RWPE1 (cell line): ENCODE results near the gene ALG14.

Experiments used
- CTCF ChIA-PET: fragments of 350-600 bp; sonication (Branson Sonifier 250); formaldehyde crosslinking; extraction: SDS; loops from one replicate; lab custom pipeline; 2021; lab: Yijun Ruan, JAX
- POLR2A ChIA-PET: fragments of 400-600 bp; formaldehyde crosslinking; extraction: SDS; loops from one replicate; lab custom pipeline; 2020; ENCODE audit warnings: antibody characterized with exemption; ENCODE audit not compliant: low non-redundant PET; lab: Yijun Ruan, JAX
- DNase-seq: peaks from one replicate; pipeline ENCODE4 v3.0.0; 2012; ENCODE audit warnings: low spot score
- H3K27ac ChIP-seq: fragments of 450-650 bp; 2 replicates; pipeline ENCODE4 v1.5.1; 2017
- CTCF ChIP-seq: fragments of 450-650 bp; conservative IDR thresholded peaks from 2 replicates; pipeline ENCODE4 v1.5.1; 2017; ENCODE audit warnings: low read depth, mild to moderate bottlenecking

ALG14 gene

GRCh38 chr1:94988356-94988755 lies 84.4 kb downstream of the ALG14 start:
- H3K27ac ChIP-seq: no peak overlapping the region
- no peak for DNase-seq
- POLR2A ChIA-PET: no interaction called here
- no peak for TF ChIP-seq CTCF
- CTCF ChIA-PET: no interaction called here

DNA sequence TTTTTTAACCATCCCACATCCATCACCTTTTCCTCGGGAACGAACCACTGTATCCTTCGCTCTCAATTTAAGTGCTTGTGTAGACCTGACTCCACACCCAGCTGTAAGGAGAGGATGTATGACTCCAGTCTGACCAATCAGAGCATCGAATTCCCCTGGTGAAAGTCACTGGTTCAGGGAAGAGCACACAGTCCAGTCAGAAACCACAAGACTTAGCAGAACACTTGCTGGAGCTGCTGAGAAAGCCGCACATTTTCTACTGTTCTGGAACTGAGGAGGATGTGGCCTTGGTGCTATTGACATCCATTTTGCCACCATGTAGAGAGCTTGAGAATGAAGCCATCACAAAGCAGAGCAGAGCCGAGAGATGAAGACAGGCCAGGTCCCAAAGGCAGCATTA lies 86.0 kb downstream of the ALG14 start:
- ChIA-PET POLR2A (no interaction called here), CTCF (no interaction called here)
- no peak for TF ChIP-seq CTCF
- DNase-seq: no peak
- no peak overlapping the region for H3K27ac ChIP-seq

- ChIA-PET CTCF (no interaction called here), POLR2A (no interaction called here)
- DNase-seq: no peak
- H3K27ac ChIP-seq: no peak overlapping the region
- no peak for TF ChIP-seq CTCF
Observed at GRCh38 chr1:94983171-94983739, 89.5 kb downstream of the ALG14 start.

DNA sequence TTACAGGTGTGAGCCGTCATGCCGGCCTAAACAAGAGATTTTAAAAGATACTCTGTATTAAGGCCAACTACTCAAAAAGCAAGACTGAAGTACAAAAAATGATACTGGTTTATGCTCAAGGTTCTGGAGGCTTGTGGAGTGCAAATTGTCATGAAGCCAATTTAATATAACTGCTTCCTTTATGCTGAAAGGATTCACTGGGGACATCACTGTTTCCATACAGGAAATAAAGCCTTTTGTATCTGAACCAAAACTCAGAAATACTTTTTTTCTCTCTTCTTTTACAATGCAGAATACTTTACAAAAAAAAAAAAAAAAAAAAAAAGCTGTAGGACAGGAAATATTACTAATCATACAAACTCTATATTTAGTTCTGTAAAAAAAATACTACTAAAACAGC lies 90.4 kb downstream of the ALG14 start:
- ChIA-PET CTCF (no interaction called here), POLR2A (no interaction called here)
- no peak for TF ChIP-seq CTCF
- DNase-seq: no peak
- no peak overlapping the region for H3K27ac ChIP-seq

DNA sequence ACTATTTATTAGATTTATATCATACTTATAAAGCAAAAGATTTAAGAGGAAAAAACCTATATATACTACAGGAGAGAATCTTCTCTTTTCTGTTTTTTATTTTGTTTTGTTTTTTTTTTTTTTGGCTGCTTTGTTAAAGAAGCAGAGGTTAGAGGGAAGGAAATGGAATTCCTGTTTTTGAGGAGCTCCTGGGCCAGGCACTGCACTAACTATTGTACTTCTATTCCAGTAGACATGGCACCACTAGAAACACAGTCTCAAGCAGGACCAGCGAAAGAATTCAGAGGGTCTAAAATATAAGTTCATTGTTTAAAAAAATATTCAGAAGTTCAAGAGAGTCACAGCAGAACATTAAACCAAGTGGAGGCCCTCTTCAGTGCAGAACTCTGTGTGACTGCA lies 91.2 kb downstream of the ALG14 start:
- ChIA-PET POLR2A (no interaction called here), CTCF (no interaction called here)
- no peak for TF ChIP-seq CTCF
- no peak for DNase-seq
- H3K27ac ChIP-seq: no peak overlapping the region

GRCh38 chr1:94980582-94981574 lies 91.9 kb downstream of the ALG14 start:
- no peak overlapping the region for H3K27ac ChIP-seq
- POLR2A ChIA-PET: no interaction called here
- DNase-seq: no peak
- TF ChIP-seq CTCF: no peak
- CTCF ChIA-PET: no interaction called here
